ENCODE measurements around the gene TNPO1. TPM values are rescaled to one million over a fixed set of nuclear protein-coding genes. Genes with fewer than 3 reads are reported as not detected.

TNPO1 gene
- total and polyA plus RNA-seq, 2 of the 8 experiments (the other 6 are each of a cell fraction or from before 2014, with no cell fraction given): 38.5 to 211 TPM

DNA sequence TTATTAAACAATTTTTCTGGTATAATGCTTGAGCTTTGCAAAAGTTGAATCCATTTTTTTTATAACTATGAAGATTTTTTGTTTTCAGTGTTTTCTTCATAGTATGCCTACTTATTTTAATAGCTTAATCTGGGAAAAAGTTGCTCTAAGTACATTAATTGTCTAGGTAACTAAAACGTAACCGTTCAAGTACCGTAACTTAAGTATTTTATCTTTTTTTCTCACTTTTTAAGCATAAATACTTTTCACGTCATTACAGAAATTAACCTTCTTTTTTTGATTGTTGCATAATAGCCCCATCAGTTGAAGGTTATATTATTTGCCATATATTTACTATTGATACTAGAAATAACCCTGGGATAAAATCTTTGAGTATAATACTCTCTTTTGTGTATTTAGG, 15.2 kb downstream of the TNPO1 start:
- no peak overlapping the region for H2BK5ac ChIP-seq (ENCODE audit: low read depth, low read length)
- H2BK120ac ChIP-seq (replicated peaks; ENCODE audit: low read depth, low read length): no peak overlapping the region
- no peak overlapping the region for H2AFZ ChIP-seq (ENCODE audit: low read length)
- H4K91ac ChIP-seq (replicated peaks; ENCODE audit: insufficient read length, low read length): no peak overlapping the region
- H2AK5ac ChIP-seq (ENCODE audit: low read depth, low read length): no peak overlapping the region
- ChIA-PET POLR2A (ENCODE audit: partially characterized antibody) (interaction anchor here (1.3 kb wide), 1 partner anchor 17 kb away, joined by 3 read pairs; no protein-coding TSS in a partner anchor), CTCF (ENCODE audit: partially characterized antibody) (no interaction called here)
- H3K4me1 ChIP-seq (replicated peaks in 1 of 4; ENCODE audit: control insufficient read depth in 3 of 4, insufficient read depth in 4 of 4, low read length in 3 of 4): peaks cover 0 to 5% (median 2%) of the 10 kb centered on the region in 4 experiments; a peak in 4 of 7 replicates
- no peak overlapping the region for H3K14ac ChIP-seq (ENCODE audit: insufficient read length)
- DNase-seq (ENCODE audit: low read depth in 1 of 2, low spot score in 2 of 2) (no peak), FAIRE-seq (no peak)
- H3K4ac ChIP-seq (replicated peaks; ENCODE audit: insufficient read length, low read depth, low read length): no peak overlapping the region
- 95% methylated on average over 4 of the region's 4 CpGs; no CpG with 5 or more reads in 1 of the 2 experiments for WGBS, 2 experiments (ENCODE audit: extremely low coverage in 1 of 2, insufficient coverage in 1 of 2, insufficient read length in 1 of 2, insufficient replicate concordance in 2 of 2, low coverage in 1 of 2, low lambda C conversion rate in 2 of 2, missing lambda C conversion rate in 1 of 2)
- H3K36me3 ChIP-seq (ENCODE audit: control insufficient read depth in 2 of 4, insufficient read depth in 4 of 4, low read length in 3 of 4): no peaks in the 10 kb centered on the region
- H2BK15ac ChIP-seq (ENCODE audit: low read length): no peak overlapping the region
- H3K23ac ChIP-seq (ENCODE audit: insufficient read length): no peak overlapping the region
- no peak overlapping the region for H3K27ac ChIP-seq (ENCODE audit: low read depth, low read length)
- H3K56ac ChIP-seq (replicated peaks; ENCODE audit: insufficient read length, low read depth, low read length): no peak overlapping the region
- no peaks in the 10 kb centered on the region for H3K23me2 ChIP-seq (ENCODE audit: low read depth, low read length)
- peaks cover 0 to 6% of the 10 kb centered on the region in 2 experiments for H4K20me1 ChIP-seq (replicated peaks in 1 of 2; ENCODE audit: control insufficient read depth in 1 of 2, insufficient read depth in 2 of 2, low read length in 2 of 2)
- no peak overlapping the region for H3K18ac ChIP-seq (ENCODE audit: extremely low read depth, low read length)
- H3K9ac ChIP-seq (replicated peaks in 1 of 4; ENCODE audit: extremely low read depth in 1 of 4, low read depth in 3 of 4, low read length in 3 of 4): no peak overlapping the region
- H4K8ac ChIP-seq (ENCODE audit: extremely low read depth, insufficient read depth, low read length): no peak overlapping the region
- no peak overlapping the region for H2BK20ac ChIP-seq (ENCODE audit: low read length)
- H3K27me3 ChIP-seq (replicated peaks in 1 of 4; ENCODE audit: control insufficient read depth in 3 of 4, extremely low read depth in 1 of 4, insufficient read depth in 3 of 4, low read length in 3 of 4): peaks cover 0 to 1% (median 0%) of the 10 kb centered on the region in 4 experiments; a peak in 1 of 7 replicates
- H3K9me3 ChIP-seq (ENCODE audit: insufficient read depth in 2 of 2, low read depth in 1 of 2, low read length in 1 of 2): no peaks in the 10 kb centered on the region
- H3K79me1 ChIP-seq (ENCODE audit: low read depth, low read length): peaks cover 2% of the 10 kb centered on the region
- no peak overlapping the region for H2BK12ac ChIP-seq (ENCODE audit: low read depth, low read length)
- no peak overlapping the region for H4K5ac ChIP-seq (ENCODE audit: insufficient read length, low read depth, low read length)
- no peak overlapping the region for H3K4me3 ChIP-seq (ENCODE audit: extremely low read depth in 1 of 4, insufficient read depth in 2 of 4, low read depth in 3 of 4, low read length in 4 of 4)
- H3K79me2 ChIP-seq (ENCODE audit: control insufficient read depth in 1 of 2, insufficient read depth in 2 of 2, low read length in 2 of 2): peaks cover 0 to 29% of the 10 kb centered on the region in 2 experiments; a peak in 2 of 4 replicates
- H3K4me2 ChIP-seq (ENCODE audit: insufficient read depth in 1 of 2, low read depth in 2 of 2, low read length in 2 of 2): no peak overlapping the region
- TF ChIP-seq, protein P1, sequence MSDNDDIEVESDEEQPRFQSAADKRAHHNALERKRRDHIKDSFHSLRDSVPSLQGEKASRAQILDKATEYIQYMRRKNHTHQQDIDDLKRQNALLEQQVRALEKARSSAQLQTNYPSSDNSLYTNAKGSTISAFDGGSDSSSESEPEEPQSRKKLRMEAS (IDR thresholded peaks at IDR 0.05): no peak
- TF ChIP-seq RNF2 (IDR thresholded peaks at IDR 0.05; ENCODE audit: borderline replicate concordance, low read depth, low read length, missing control alignments, poor library complexity, severe bottlenecking): no peak
- no peak for TF ChIP-seq SP2 (IDR thresholded peaks at IDR 0.05; ENCODE audit: low read length)
- TF ChIP-seq USF2 (IDR thresholded peaks at IDR 0.05; ENCODE audit: low read length): no peak
- no peak for TF ChIP-seq TEAD4 (IDR thresholded peaks at IDR 0.05; ENCODE audit: low read depth, low read length)
- TF ChIP-seq, protein P2, sequence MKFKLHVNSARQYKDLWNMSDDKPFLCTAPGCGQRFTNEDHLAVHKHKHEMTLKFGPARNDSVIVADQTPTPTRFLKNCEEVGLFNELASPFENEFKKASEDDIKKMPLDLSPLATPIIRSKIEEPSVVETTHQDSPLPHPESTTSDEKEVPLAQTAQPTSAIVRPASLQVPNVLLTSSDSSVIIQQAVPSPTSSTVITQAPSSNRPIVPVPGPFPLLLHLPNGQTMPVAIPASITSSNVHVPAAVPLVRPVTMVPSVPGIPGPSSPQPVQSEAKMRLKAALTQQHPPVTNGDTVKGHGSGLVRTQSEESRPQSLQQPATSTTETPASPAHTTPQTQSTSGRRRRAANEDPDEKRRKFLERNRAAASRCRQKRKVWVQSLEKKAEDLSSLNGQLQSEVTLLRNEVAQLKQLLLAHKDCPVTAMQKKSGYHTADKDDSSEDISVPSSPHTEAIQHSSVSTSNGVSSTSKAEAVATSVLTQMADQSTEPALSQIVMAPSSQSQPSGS (IDR thresholded peaks at IDR 0.05; ENCODE audit: low read length): no peak
- no peak for TF ChIP-seq POU5F1 (IDR thresholded peaks at IDR 0.05; ENCODE audit: low read depth, low read length)
- no peak for TF ChIP-seq CBX8 (IDR thresholded peaks at IDR 0.05; ENCODE audit: borderline replicate concordance, low read depth, low read length)
- no peak for TF ChIP-seq HDAC2 (IDR thresholded peaks at IDR 0.05; ENCODE audit: borderline replicate concordance in 1 of 2, low read depth in 2 of 2, low read length in 2 of 2)
- no peak for TF ChIP-seq NRF1 (IDR thresholded peaks at IDR 0.05; ENCODE audit: low read depth, low read length)

All from H1 (cell line).